ENCODE results near the gene LLGL1. TPM values are rescaled to one million over a fixed set of nuclear protein-coding genes. Genes with fewer than 3 reads are reported as not detected.

LLGL1 gene
- total RNA-seq, 1 experiment from 2014 or later: 12.1 TPM

- no peak for DNase-seq (ENCODE audit: low spot score)
Measured at GRCh38 chr17:18270046-18270931, 44.9 kb downstream of the LLGL1 start.

- no peak for DNase-seq (ENCODE audit: low spot score)
Measured at GRCh38 chr17:18277076-18277475, 51.6 kb downstream of the LLGL1 start.

- DNase-seq (ENCODE audit: low spot score): no peak
Measured at GRCh38 chr17:18278867-18279266, 53.4 kb downstream of the LLGL1 start.

GRCh38 chr17:18280249-18280648 is 54.8 kb downstream of the LLGL1 start:
- no peak for DNase-seq (ENCODE audit: low spot score)

GRCh38 chr17:18280766-18281371 is 55.4 kb downstream of the LLGL1 start:
- DNase-seq (ENCODE audit: low spot score): no peak

GRCh38 chr17:18281788-18282187 is 56.4 kb downstream of the LLGL1 start:
- no peak for DNase-seq (ENCODE audit: low spot score)

GRCh38 chr17:18285296-18285695 is 59.9 kb downstream of the LLGL1 start:
- no peak for DNase-seq (ENCODE audit: low spot score)

GRCh38 chr17:18291718-18292540 is 66.5 kb downstream of the LLGL1 start:
- no peak for DNase-seq (ENCODE audit: low spot score)

Other genes with a start within 250 kb of the LLGL1 start
- gene ATPAF2, start 186.5 kb upstream of the LLGL1 start, total RNA-seq (2014; rRNA removed; shearing (Covaris generic)): 8.6 and 13.8 TPM in 2 replicates
- gene GID4, start 186.2 kb upstream of the LLGL1 start, total RNA-seq (2014; rRNA removed; shearing (Covaris generic)): 4.1 and 6.0 TPM in 2 replicates
- 46.6 and 61.5 TPM in 2 replicates for gene DRG2, start 137.7 kb upstream of the LLGL1 start, total RNA-seq (2014; rRNA removed; shearing (Covaris generic))
- under 0.01 TPM in 1 of 2 replicates, not detected in the other for gene MYO15A, start 116.9 kb upstream of the LLGL1 start, total RNA-seq (2014; rRNA removed; shearing (Covaris generic))
- 58.2 and 63.1 TPM in 2 replicates for gene ALKBH5, start 41.8 kb upstream of the LLGL1 start, total RNA-seq (2014; rRNA removed; shearing (Covaris generic))
- gene FLII, start 33.1 kb downstream of the LLGL1 start, total RNA-seq (2014; rRNA removed; shearing (Covaris generic)): 128 and 139 TPM in 2 replicates
- 4.1 and 5.0 TPM in 2 replicates for gene MIEF2, start 35.0 kb downstream of the LLGL1 start, total RNA-seq (2014; rRNA removed; shearing (Covaris generic))
- gene TOP3A, start 89.4 kb downstream of the LLGL1 start, total RNA-seq (2014; rRNA removed; shearing (Covaris generic)): 25.6 and 31.1 TPM in 2 replicates
- gene SMCR8, start 89.7 kb downstream of the LLGL1 start, total RNA-seq (2014; rRNA removed; shearing (Covaris generic)): 6.3 and 7.3 TPM in 2 replicates
- 27.6 and 27.7 TPM in 2 replicates for gene SHMT1, start 137.9 kb downstream of the LLGL1 start, total RNA-seq (2014; rRNA removed; shearing (Covaris generic))
- 0.35 TPM in 1 of 2 replicates, not detected in the other for gene EVPLL, start 152.1 kb downstream of the LLGL1 start, total RNA-seq (2014; rRNA removed; shearing (Covaris generic))